Prostate gland (tissue), 2 donors: Measurements from ENCODE around the gene HERC5.

Source experiments
- POLR2AphosphoS5 ChIP-seq: sonication (generic); formaldehyde crosslinking; IDR thresholded peaks from one replicate; pipeline ENCODE4 v1.6.1; 2017; ENCODE audit warnings: antibody characterized with exemption
- TF ChIP-seq, protein P1 (sequence below), 4 experiments: fragments of 200-600 bp in 2 of 4; fragments of 450-650 bp in 2 of 4; sonication (generic) in 2 of 4; IDR thresholded peaks; 1 replicate in 3 of 4; 2 replicates in 1 of 4; pipeline ENCODE4 v1.5.1; 2016 to 2019; ENCODE audit warnings: antibody characterized with exemption in 4 of 4, mild to moderate bottlenecking in 2 of 4, moderate library complexity in 2 of 4

DNA sequence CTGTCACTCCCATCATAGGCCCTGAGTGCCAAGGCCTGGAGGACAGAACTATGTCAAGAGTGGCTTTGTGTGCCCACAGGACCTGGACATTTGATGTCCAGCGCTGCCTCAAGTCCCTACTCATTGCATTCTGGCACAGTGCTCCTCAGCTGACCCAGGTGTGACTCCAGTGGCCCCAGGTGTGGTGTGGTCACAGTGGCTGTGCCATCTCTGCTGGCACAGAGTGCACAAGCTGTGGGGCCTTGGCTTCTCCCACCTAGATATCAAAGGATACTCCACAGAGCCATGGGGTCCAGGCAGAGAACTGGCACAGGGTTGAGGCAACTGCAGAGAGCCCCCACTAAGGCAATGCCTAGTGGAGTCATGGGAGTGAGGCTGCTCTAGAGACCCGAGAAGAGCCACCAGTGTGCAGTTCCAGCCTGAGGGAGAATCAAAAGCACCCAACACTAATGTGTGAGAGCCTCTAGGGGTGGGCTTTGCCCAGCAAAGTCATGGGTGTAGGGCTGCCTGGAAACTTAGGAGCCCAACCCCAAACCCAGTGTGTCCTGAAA lies 41.0 kb downstream of the HERC5 start:
- TF ChIP-seq, protein P1, sequence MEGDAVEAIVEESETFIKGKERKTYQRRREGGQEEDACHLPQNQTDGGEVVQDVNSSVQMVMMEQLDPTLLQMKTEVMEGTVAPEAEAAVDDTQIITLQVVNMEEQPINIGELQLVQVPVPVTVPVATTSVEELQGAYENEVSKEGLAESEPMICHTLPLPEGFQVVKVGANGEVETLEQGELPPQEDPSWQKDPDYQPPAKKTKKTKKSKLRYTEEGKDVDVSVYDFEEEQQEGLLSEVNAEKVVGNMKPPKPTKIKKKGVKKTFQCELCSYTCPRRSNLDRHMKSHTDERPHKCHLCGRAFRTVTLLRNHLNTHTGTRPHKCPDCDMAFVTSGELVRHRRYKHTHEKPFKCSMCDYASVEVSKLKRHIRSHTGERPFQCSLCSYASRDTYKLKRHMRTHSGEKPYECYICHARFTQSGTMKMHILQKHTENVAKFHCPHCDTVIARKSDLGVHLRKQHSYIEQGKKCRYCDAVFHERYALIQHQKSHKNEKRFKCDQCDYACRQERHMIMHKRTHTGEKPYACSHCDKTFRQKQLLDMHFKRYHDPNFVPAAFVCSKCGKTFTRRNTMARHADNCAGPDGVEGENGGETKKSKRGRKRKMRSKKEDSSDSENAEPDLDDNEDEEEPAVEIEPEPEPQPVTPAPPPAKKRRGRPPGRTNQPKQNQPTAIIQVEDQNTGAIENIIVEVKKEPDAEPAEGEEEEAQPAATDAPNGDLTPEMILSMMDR (IDR thresholded peaks at IDR 0.05): no peak
- TF ChIP-seq POLR2AphosphoS5: no peak
